SW 1271 (cell line): ENCODE data around the gene CNTFR.
"Not testable (repeated sequence)": the region's sequence is repeated elsewhere in the genome, so short reads cannot be mapped to it uniquely, and the experiment has no call there.

Experiments used
- DNase-seq, 2 experiments: peaks; one replicate each; lab custom pipeline; 2025; lab: John Stamatoyannopoulos, UW

CNTFR gene

GRCh38 chr9:34589636-34590380, at the start of gene CNTFR:
TSS of gene CNTFR (minus strand) at chr9:34589724. CDS start at chr9:34568981, 20,743 bp downstream.
- no peak for DNase-seq

- DNase-seq, result not testable (repeated sequence)
These were observed 49.8 kb upstream of the CNTFR start for GRCh38 chr9:34639322-34639721.

GRCh38 chr9:34638138-34638445, 48.6 kb upstream of the CNTFR start:
- no peak for DNase-seq

GRCh38 chr9:34637356-34638137, 48.0 kb upstream of the CNTFR start, which contains the start of gene SIGMAR1:
TSS of gene SIGMAR1 (minus strand) at chr9:34637787. CDS start at chr9:34637697, 90 bp downstream.
- peak; percentile 43 to 78 for DNase-seq

GRCh38 chr9:34636791-34637355, 47.3 kb upstream of the CNTFR start:
- DNase-seq, result no peak

- no peak for DNase-seq
These were observed 46.0 kb upstream of the CNTFR start for GRCh38 chr9:34635556-34635955.

- DNase-seq, result no peak
These were observed 45.2 kb upstream of the CNTFR start for GRCh38 chr9:34634551-34635248.

GRCh38 chr9:34633851-34634550, 44.5 kb upstream of the CNTFR start:
- peak in 1 of 2 experiments; percentile 52 for DNase-seq

- DNase-seq, result no peak
These were observed 43.6 kb upstream of the CNTFR start for GRCh38 chr9:34633166-34633565.

GRCh38 chr9:34630402-34631154, 41.1 kb upstream of the CNTFR start:
- no peak for DNase-seq

GRCh38 chr9:34629491-34629808, 39.9 kb upstream of the CNTFR start:
- no peak for DNase-seq

- no peak for DNase-seq
These were observed 39.3 kb upstream of the CNTFR start, which contains the start of gene ARID3C for GRCh38 chr9:34628656-34629490. TSS of gene ARID3C (minus strand) at chr9:34629066. CDS start at chr9:34628014, 1,052 bp downstream.

GRCh38 chr9:34627716-34628655, 38.5 kb upstream of the CNTFR start:
- no peak for DNase-seq

GRCh38 chr9:34625186-34625486, 35.6 kb upstream of the CNTFR start:
- DNase-seq, result no peak

- DNase-seq, result no peak
These were observed 35.1 kb upstream of the CNTFR start for GRCh38 chr9:34624475-34625185.

- no peak for DNase-seq
These were observed 34.1 kb upstream of the CNTFR start for GRCh38 chr9:34623374-34624235.
